BJ (cell line): Measurements from ENCODE around the gene MED13L. TPM values are rescaled to one million over a fixed set of nuclear protein-coding genes. Genes with fewer than 3 reads are reported as not detected.

Experiments used
- CTCF ChIA-PET: fragments of 350-600 bp; formaldehyde crosslinking; extraction: SDS; loops from one replicate; lab custom pipeline; 2021; ENCODE audit warnings: antibody characterized with exemption, inconsistent platforms; lab: Yijun Ruan, JAX
- POLR2A ChIA-PET: fragments of 300-600 bp; sonication (Branson Sonifier 250); formaldehyde crosslinking; extraction: SDS; loops from one replicate; lab custom pipeline; 2021; ENCODE audit warnings: antibody characterized with exemption; lab: Charles Lee
- DNase-seq: peaks from one replicate; pipeline ENCODE4 v3.0.0-alpha.2; 2011; ENCODE audit warnings: low read depth
- H3K27me3 ChIP-seq: 2 replicates; pipeline ENCODE4 v1.6.0; 2011; ENCODE audit warnings: low read length; ENCODE audit not compliant: control insufficient read depth, insufficient read depth
- H3K36me3 ChIP-seq: 2 replicates; pipeline ENCODE4 v1.5.1; 2011; ENCODE audit warnings: low read length; ENCODE audit not compliant: control insufficient read depth, insufficient read depth
- H3K4me3 ChIP-seq: 2 replicates; pipeline ENCODE4 v1.5.1; 2011; ENCODE audit warnings: low read depth, mild to moderate bottlenecking, control low read depth, low read length
- CTCF ChIP-seq: IDR thresholded peaks from 2 replicates; pipeline ENCODE4 v1.5.1; 2011; ENCODE audit warnings: low read depth, mild to moderate bottlenecking, control low read depth, inconsistent platforms, low read length, moderate library complexity; ENCODE audit not compliant: insufficient read depth
- polyA plus RNA-seq: library from polyadenylated mRNA; depleted of rRNA; stranded (reverse); fragments of >200 nt; gene quantifications from 2 replicates; pipeline ENCODE4 v1.2.3, GENCODE V29; 2011

The MED13L gene
- polyA plus RNA-seq, 1 experiment, result 43.7 TPM

DNA sequence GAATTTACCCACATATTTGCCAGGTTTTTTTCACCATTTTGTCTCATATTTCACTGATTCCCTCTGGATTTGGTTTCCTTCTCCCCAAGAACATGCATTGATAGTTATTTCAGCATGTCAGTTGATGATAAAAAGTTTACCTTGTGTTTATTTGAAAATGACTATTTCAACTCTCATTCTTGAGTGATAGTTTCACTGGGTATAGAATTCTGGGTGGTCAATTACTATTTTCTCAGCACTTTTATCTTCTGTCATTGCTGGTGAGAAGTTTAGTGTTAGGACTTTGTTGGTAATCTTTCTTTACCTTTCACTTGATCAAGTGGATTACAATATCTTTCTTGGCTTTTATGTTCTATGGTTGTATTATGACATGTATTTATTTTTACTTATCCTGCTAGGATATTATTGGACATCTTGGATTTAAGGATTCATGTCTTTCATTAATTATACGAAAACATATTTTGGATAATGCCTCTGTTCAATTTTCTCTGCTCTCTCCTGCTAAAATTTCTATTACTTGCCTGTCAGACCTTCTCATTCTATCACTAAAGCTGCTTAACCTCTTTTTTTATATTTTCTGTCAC lies 338.6 kb downstream of the MED13L start:
- CTCF ChIA-PET, result interaction anchor here (2.4 kb wide), 1 partner anchor 8 kb away, joined by 6 read pairs; no protein-coding TSS in a partner anchor
- POLR2A ChIA-PET, result no interaction called here
- DNase-seq, result no peak
- no peaks in the 10 kb centered on the region for H3K36me3 ChIP-seq
- no peaks in the 10 kb centered on the region for H3K27me3 ChIP-seq
- no peak overlapping the region for H3K4me3 ChIP-seq
- no peak for TF ChIP-seq CTCF

DNA sequence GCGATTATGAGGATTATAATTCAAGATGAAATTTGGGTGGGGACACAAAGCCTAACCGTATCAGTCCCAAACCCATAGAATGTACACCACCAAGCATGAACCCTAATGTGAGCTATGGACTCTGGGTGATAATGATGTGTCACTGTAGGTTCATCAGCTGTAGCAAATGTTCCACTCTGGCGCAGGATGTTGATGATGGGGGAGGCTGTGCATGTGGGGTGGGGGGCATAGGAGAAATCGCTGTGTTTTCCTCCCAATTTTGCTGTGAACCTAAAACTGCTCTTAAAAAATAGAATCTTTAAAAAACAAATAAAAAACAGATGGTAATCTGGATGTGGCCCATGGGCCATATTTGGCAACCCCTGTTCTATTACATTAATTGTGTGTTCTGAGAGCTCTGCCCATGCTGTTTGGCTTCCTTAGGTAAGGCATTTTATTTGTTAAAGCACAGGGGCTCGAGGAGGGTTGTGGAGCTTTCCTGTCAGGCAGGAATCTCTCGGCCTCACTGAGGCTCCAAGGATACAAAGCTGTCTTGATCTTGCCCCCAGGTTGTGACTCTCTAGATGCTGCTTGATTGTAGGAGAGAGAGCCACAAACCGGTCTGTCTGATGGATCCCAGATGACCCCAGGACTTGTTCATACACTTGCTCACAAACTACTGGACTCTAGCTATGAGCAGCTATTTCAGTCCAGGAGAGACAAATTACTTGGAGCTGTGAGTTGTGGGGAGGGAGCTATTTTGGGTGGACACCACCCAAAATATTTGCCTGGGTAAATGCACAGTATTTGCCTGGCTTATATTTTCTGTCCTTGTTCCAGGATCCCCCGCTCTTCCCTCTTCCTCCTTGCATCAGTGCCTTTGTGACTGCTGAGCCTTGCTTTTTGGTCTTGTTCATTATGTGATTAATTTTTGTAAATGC lies 340.2 kb downstream of the MED13L start:
- ChIA-PET CTCF (interaction anchor here (0.6 to 2.8 kb wide), 3 partner anchors 9 to 774 kb away, joined by 3 to 22 read pairs (median 6); no protein-coding TSS in a partner anchor), POLR2A (no interaction called here)

GRCh38 chr12:115934877-115935276 lies 342.6 kb downstream of the MED13L start:
- H3K4me3 ChIP-seq, result no peak overlapping the region
- no peak for TF ChIP-seq CTCF
- ChIA-PET POLR2A (no interaction called here), CTCF (interaction anchor here (2.5 kb wide), 1 partner anchor 12 kb away, joined by 7 read pairs; no protein-coding TSS in a partner anchor)
- DNase-seq, result no peak
- H3K27me3 ChIP-seq, result no peaks in the 10 kb centered on the region
- no peaks in the 10 kb centered on the region for H3K36me3 ChIP-seq

More for the DNA sequence above, 340.2 kb downstream of the MED13L start:
- DNase-seq, result no peak
- Histone ChIP-seq H3K4me3 (no peak overlapping the region), H3K27me3 (no peaks in the 10 kb centered on the region), H3K36me3 (no peaks in the 10 kb centered on the region)
- no peak for TF ChIP-seq CTCF

- POLR2A ChIA-PET, result no interaction called here
- TF ChIP-seq CTCF, result no peak
- Histone ChIP-seq H3K4me3 (no peak overlapping the region), H3K27me3 (no peaks in the 10 kb centered on the region), H3K36me3 (no peaks in the 10 kb centered on the region)
- no peak for DNase-seq
- CTCF ChIA-PET, result interaction anchor here (2.5 kb wide), 1 partner anchor 13 kb away, joined by 7 read pairs; no protein-coding TSS in a partner anchor
Observed at GRCh38 chr12:115934046-115934445, 343.4 kb downstream of the MED13L start.

GRCh38 chr12:115932066-115932465 lies 345.4 kb downstream of the MED13L start:
- CTCF ChIA-PET, result interaction anchor here (1.9 kb wide), 1 partner anchor 8 kb away, joined by 6 read pairs; no protein-coding TSS in a partner anchor

More at GRCh38 chr12:115932066-115932465, 345.4 kb downstream of the MED13L start:
- no peak for TF ChIP-seq CTCF
- no peak for DNase-seq
- POLR2A ChIA-PET, result no interaction called here
- Histone ChIP-seq H3K36me3 (no peaks in the 10 kb centered on the region), H3K4me3 (no peak overlapping the region), H3K27me3 (no peaks in the 10 kb centered on the region)
